ENCODE results near the gene RRH. TPM values are rescaled to one million over a fixed set of nuclear protein-coding genes. Genes with fewer than 3 reads are reported as not detected.

Gene RRH
- total RNA-seq, 4 donors from 2014 or later, result 0.28 to 1.1 (median 0.34) TPM

DNA sequence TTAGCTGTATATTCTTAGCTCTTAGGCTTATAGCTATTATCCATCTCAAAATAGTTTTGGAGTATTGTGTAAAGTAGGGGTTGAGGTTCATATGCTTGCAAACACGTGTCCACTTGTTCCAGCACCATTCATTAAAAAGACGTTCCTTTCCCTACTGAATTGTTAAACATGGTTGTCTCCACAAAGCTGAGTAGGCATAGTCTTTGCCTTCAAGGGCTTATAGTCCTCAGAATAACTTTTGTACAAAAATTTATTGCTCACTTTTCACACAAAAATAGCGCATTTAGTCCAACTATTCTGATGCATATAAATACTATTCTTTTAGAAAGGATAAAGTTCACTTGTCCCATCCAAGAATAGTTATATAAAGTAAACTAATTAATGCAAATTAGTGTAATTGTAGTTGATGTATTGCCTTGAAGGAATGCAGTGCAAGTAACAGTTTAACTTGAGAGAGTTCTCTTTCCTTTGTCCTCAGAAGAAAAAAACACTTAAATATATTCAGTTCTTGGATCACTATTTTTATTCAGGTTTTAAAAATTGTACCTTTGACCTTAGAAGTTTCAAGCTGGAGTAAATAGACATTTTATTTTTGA, 34.2 kb downstream of the RRH start:
- DNase-seq (ENCODE audit: low spot score), result no peak
- TF ChIP-seq, protein P1, sequence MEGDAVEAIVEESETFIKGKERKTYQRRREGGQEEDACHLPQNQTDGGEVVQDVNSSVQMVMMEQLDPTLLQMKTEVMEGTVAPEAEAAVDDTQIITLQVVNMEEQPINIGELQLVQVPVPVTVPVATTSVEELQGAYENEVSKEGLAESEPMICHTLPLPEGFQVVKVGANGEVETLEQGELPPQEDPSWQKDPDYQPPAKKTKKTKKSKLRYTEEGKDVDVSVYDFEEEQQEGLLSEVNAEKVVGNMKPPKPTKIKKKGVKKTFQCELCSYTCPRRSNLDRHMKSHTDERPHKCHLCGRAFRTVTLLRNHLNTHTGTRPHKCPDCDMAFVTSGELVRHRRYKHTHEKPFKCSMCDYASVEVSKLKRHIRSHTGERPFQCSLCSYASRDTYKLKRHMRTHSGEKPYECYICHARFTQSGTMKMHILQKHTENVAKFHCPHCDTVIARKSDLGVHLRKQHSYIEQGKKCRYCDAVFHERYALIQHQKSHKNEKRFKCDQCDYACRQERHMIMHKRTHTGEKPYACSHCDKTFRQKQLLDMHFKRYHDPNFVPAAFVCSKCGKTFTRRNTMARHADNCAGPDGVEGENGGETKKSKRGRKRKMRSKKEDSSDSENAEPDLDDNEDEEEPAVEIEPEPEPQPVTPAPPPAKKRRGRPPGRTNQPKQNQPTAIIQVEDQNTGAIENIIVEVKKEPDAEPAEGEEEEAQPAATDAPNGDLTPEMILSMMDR (IDR thresholded peaks at IDR 0.05), result no peak
- ATAC-seq (ENCODE audit: low FRiP score), result no peak

DNA sequence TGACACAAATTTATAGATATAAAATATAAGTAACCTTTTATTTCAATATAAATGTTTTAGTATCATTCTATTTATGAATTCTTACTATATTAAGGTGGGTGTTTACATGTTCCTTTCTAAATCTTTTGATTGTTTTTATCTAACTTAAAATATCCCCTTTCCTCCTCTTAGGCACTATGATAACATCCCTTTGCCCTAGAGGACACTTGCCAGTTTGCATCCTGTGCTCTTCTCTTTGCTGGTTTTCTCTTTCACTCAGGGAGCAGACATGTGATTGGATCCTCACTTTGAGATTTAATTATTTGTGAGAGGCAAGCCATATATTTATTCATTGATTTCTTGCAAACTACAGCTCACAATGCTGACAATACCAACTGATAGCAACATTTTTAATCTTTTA, 36.4 kb downstream of the RRH start:
- TF ChIP-seq, protein P1 (IDR thresholded peaks at IDR 0.05), result no peak
- no peak for ATAC-seq (ENCODE audit: low FRiP score)
- DNase-seq (ENCODE audit: low spot score), result no peak

DNA sequence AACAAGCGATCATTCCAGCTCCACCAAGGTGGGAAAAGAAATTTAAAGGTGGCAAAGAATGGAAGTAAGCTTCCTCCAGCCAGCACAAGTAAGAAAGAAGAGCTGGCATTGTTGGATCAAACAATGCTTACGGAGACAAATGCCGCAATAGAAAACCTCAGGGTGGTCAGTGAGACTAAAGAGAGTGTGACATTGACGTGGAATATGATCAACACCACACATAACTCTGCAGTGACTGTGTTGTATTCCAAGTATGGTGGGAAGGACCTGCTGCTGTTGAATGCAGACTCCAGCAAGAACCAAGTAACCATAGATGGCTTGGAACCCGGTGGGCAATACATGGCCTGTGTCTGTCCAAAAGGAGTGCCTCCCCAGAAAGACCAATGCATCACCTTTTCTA, 42.3 kb downstream of the RRH start:
- TF ChIP-seq, protein P1 (IDR thresholded peaks at IDR 0.05), result no peak
- DNase-seq (ENCODE audit: low spot score), result no peak
- ATAC-seq (ENCODE audit: low FRiP score), result no peak

DNA sequence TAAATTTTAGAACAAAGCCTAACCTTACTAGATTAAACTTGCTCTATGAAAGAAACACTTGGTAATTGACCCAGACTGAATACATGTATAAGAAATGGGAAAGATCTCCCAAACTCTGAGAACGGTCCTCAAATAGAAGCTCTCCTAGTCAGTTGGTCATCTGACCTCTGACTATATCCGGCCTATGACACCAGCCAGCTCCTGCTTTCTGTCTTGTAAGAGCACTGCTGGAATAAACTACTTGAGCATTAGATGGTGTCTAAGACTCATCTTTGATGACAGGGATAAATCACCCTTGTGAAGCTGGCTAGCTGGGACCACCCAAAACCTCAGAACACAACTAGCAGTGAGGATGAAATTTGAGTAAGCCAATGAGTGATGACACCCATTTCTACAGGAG, 44.3 kb downstream of the RRH start:
- ATAC-seq (ENCODE audit: low FRiP score) (no peak), DNase-seq (ENCODE audit: low spot score) (no peak)
- TF ChIP-seq, protein P1 (IDR thresholded peaks at IDR 0.05), result no peak

DNA sequence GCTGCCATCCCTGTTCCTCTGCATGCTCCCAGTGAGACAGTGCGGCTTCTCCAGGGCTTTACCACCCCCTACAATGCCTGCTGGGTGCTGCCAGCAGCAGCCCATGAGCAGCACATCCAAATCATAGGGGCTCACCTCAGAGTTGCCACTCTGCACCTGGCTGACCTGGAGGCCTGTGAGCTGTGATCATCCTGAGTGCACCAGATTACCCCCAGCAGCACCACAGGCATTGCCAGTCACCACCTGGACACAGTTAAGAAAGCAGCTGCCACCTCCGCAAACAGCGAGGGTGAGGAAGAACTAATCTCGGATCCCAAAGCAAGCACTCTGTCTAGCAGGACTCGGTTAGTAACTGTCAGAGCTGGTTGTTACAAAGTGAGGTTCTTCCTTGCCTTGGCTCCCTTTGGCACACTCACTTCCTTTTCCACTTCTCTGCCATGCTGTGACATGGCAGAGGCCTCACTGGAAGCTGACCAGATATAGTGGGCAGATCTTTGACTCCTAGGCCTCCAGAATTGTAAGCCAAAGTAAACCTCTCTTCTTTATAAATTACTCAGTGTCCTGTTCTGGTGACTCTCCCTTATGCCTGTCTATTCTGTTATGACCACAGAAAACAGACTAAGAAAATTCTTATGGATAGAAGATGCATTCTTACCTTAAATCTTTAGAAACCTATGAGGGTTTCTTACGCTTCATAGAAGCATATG, 45.3 kb downstream of the RRH start:
- TF ChIP-seq, protein P1 (IDR thresholded peaks at IDR 0.05), result no peak
- no peak for ATAC-seq (ENCODE audit: low FRiP score)
- DNase-seq (ENCODE audit: low spot score), result no peak

DNA sequence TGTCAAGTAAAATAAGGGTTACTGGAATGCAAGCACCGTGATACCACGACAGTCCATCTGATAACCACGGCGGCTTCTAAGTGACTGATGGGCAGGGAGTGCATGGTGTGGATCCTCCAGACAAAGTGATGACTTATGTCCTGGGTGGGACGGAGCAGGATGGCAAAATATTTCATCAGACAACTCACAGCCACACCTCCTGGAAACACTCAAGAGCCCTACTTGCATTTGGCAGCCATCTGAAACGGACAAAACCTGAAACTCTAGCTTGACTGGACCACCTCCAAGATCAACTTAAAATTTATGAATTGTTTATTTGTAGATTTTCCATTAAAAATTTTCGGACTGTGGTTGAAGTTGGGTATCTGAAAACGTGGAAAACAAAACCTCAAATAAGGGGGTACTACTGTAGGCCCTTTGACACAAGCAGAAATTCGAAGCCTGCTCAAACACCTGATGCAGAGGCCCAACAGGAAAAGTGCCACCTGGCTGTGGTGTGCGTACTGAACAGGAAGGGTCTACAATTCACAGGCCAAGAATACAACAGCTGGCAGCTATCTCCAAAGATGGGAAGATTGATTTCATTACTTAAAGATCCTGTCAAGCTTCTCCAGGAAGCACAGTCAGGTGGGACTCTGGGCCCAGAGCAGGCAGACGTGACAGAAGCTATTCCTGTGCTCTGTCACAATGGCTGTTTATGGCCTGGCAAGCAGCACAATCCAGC, 46.2 kb downstream of the RRH start:
- DNase-seq (ENCODE audit: low spot score), result no peak
- TF ChIP-seq, protein P1 (IDR thresholded peaks at IDR 0.05), result no peak
- ATAC-seq (ENCODE audit: low FRiP score), result no peak
